Measurements from ENCODE around the gene GCNT1. TPM values are rescaled to one million over a fixed set of nuclear protein-coding genes. Genes with fewer than 3 reads are reported as not detected.

The GCNT1 gene
- total RNA-seq, 2 experiments from 2014 or later = 18.2 to 38.4 TPM

GRCh38 chr9:76415731-76416130 lies 43.3 kb upstream of the GCNT1 start:
- H3K4me2 ChIP-seq (ENCODE audit: low read length) = no peak overlapping the region
- POLR2A ChIA-PET = no interaction called here
- H3K27ac ChIP-seq (ENCODE audit: low read depth, low read length, poor library complexity, severe bottlenecking) = no peak overlapping the region
- H2AFZ ChIP-seq (ENCODE audit: low read length) = no peak overlapping the region; the same call in 1 of the 2 replicates
- H3K4me1 ChIP-seq (ENCODE audit: insufficient read depth, low read length, poor library complexity, severe bottlenecking) = peaks cover 24% of the 10 kb centered on the region
- no TSS peak for BruUV-seq (replicated peaks)
- H3K4me3 ChIP-seq (ENCODE audit: low read depth, low read length, poor library complexity, severe bottlenecking) = no peak overlapping the region
- CTCF ChIA-PET (ENCODE audit: unreplicated experiment) = no interaction called here
- H3K9me2 ChIP-seq (ENCODE audit: insufficient read depth, low read length) = no peaks in the 10 kb centered on the region
- H3K79me2 ChIP-seq (ENCODE audit: insufficient read depth, low read depth, low read length) = no peaks in the 10 kb centered on the region
- peaks cover 6% of the 10 kb centered on the region; the same call in 1 of the 2 replicates for H3K36me3 ChIP-seq (ENCODE audit: insufficient read depth, low read length)
- peaks cover 17% of the 10 kb centered on the region for H3K9me3 ChIP-seq (ENCODE audit: low read length)
- intact Hi-C loops (cut with micrococcal nuclease; ENCODE audit: unreplicated experiment) = no loop called here
- DNase-seq (ENCODE audit: low spot score) = no peak
- H4K20me1 ChIP-seq (ENCODE audit: insufficient read depth, low read length) = no peaks in the 10 kb centered on the region
- TF ChIP-seq EZH2phosphoT487 (IDR thresholded peaks at IDR 0.05; ENCODE audit: borderline replicate concordance, low read depth, low read length) (no peak), CTCF (conservative IDR thresholded peaks at IDR 0.05; ENCODE audit: low read length) (no peak)

- ChIA-PET CTCF (ENCODE audit: unreplicated experiment) (interaction anchor here (1.0 kb wide), 1 partner anchor 78 kb away, joined by 3 read pairs; no protein-coding TSS in a partner anchor), POLR2A (interaction anchor here (0.6 to 1.0 kb wide), 2 partner anchors 10 to 556 kb away, joined by 3 to 5 read pairs; no protein-coding TSS in a partner anchor)
- Histone ChIP-seq H3K9me3 (ENCODE audit: low read length) (peaks cover 17% of the 10 kb centered on the region), H3K9me2 (ENCODE audit: insufficient read depth, low read length) (no peaks in the 10 kb centered on the region), H3K36me3 (ENCODE audit: insufficient read depth, low read length) (peaks cover 6% of the 10 kb centered on the region; the same call in 1 of the 2 replicates), H3K79me2 (ENCODE audit: insufficient read depth, low read depth, low read length) (no peaks in the 10 kb centered on the region), H4K20me1 (ENCODE audit: insufficient read depth, low read length) (no peaks in the 10 kb centered on the region), H3K27ac (ENCODE audit: low read depth, low read length, poor library complexity, severe bottlenecking) (no peak overlapping the region), H3K4me1 (ENCODE audit: insufficient read depth, low read length, poor library complexity, severe bottlenecking) (peaks cover 24% of the 10 kb centered on the region), H3K4me3 (ENCODE audit: low read depth, low read length, poor library complexity, severe bottlenecking) (no peak overlapping the region), H2AFZ (ENCODE audit: low read length) (no peak overlapping the region), H3K4me2 (ENCODE audit: low read length) (no peak overlapping the region)
- DNase-seq (ENCODE audit: low spot score) = no peak
- intact Hi-C loops (cut with micrococcal nuclease; ENCODE audit: unreplicated experiment) = no loop called here
- no TSS peak for BruUV-seq (replicated peaks)
- TF ChIP-seq CTCF (conservative IDR thresholded peaks at IDR 0.05; ENCODE audit: low read length) = no peak
- no peak for TF ChIP-seq EZH2phosphoT487 (IDR thresholded peaks at IDR 0.05; ENCODE audit: borderline replicate concordance, low read depth, low read length)
These were observed 41.6 kb upstream of the GCNT1 start for GRCh38 chr9:76417394-76417793.

GRCh38 chr9:76419782-76420380 lies 39.1 kb upstream of the GCNT1 start:
- intact Hi-C loops (cut with micrococcal nuclease; ENCODE audit: unreplicated experiment) = no loop called here
- peak overlapping the region; percentile 82; the same call in 1 of the 2 replicates for H2AFZ ChIP-seq (ENCODE audit: low read length)
- no peak overlapping the region for H3K27ac ChIP-seq (ENCODE audit: low read depth, low read length, poor library complexity, severe bottlenecking)
- no peak overlapping the region for H3K4me3 ChIP-seq (ENCODE audit: low read depth, low read length, poor library complexity, severe bottlenecking)
- DNase-seq (ENCODE audit: low spot score) = peak; percentile 60
- TF ChIP-seq CTCF (conservative IDR thresholded peaks at IDR 0.05; ENCODE audit: low read length) (peak; percentile 94), EZH2phosphoT487 (IDR thresholded peaks at IDR 0.05; ENCODE audit: borderline replicate concordance, low read depth, low read length) (no peak)
- no TSS peak for BruUV-seq (replicated peaks)
- POLR2A ChIA-PET = interaction anchor here (0.5 to 1.7 kb wide), 4 partner anchors 19 to 687 kb away, joined by 4 to 8 read pairs (median 4); partner anchors contain the start of gene RFK
- H3K36me3 ChIP-seq (ENCODE audit: insufficient read depth, low read length) = no peaks in the 10 kb centered on the region
- no peaks in the 10 kb centered on the region for H3K9me3 ChIP-seq (ENCODE audit: low read length)
- H3K4me1 ChIP-seq (ENCODE audit: insufficient read depth, low read length, poor library complexity, severe bottlenecking) = peaks cover 6% of the 10 kb centered on the region
- no peaks in the 10 kb centered on the region for H4K20me1 ChIP-seq (ENCODE audit: insufficient read depth, low read length)
- H3K79me2 ChIP-seq (ENCODE audit: insufficient read depth, low read depth, low read length) = no peaks in the 10 kb centered on the region
- H3K9me2 ChIP-seq (ENCODE audit: insufficient read depth, low read length) = no peaks in the 10 kb centered on the region
- H3K4me2 ChIP-seq (ENCODE audit: low read length) = no peak overlapping the region
- CTCF ChIA-PET (ENCODE audit: unreplicated experiment) = interaction anchor here (0.9 kb wide), 1 partner anchor 25 kb away, joined by 4 read pairs; the partner anchor contains the start of gene RFK
